Spinal cord (tissue), 10 donors: ENCODE measurements around the gene CHSY1. TPM values are rescaled to one million over a fixed set of nuclear protein-coding genes. Genes with fewer than 3 reads are reported as not detected.

Source experiments
- DNase-seq, 6 donors: peaks; one replicate each; pipeline versions ENCODE4 v3.0.0 to v3.0.0-alpha.2; 2013 to 2015; ENCODE audit warnings: low spot score in 6 of 6, low read depth in 4 of 6
- H3K27ac ChIP-seq: one replicate; pipeline ENCODE4 v1.5.1; 2013; ENCODE audit warnings: low read depth, low read length, control low read depth
- H3K27me3 ChIP-seq: one replicate; pipeline ENCODE4 v1.6.1; 2013; ENCODE audit warnings: low read length; ENCODE audit not compliant: control insufficient read depth, insufficient read depth
- H3K36me3 ChIP-seq: one replicate; pipeline ENCODE4 v1.6.1; 2013; ENCODE audit warnings: low read length; ENCODE audit not compliant: control insufficient read depth, insufficient read depth
- H3K4me1 ChIP-seq: one replicate; pipeline ENCODE4 v1.6.1; 2013; ENCODE audit warnings: low read length; ENCODE audit not compliant: control insufficient read depth, insufficient read depth
- H3K4me3 ChIP-seq: one replicate; pipeline ENCODE4 v1.5.1; 2013; ENCODE audit warnings: low read depth, low read length, control low read depth
- H3K9me3 ChIP-seq: one replicate; pipeline ENCODE4 v1.6.1; 2013; ENCODE audit warnings: low read length; ENCODE audit not compliant: control insufficient read depth, insufficient read depth
- WGBS: methylation state at CpG from one replicate; pipeline ENCODE4 v1.1.5; 2013; ENCODE audit warnings: missing lambda C conversion rate; ENCODE audit not compliant: insufficient coverage; 5-methylcytosine and 5-hydroxymethylcytosine counted together
- polyA plus RNA-seq, 2 donors: library from polyadenylated mRNA; unstranded; fragments of 120-200 nt; gene quantifications; one replicate each; pipeline ENCODE4 v1.2.1, GENCODE V29; 2013; ENCODE audit not compliant: insufficient read length in 2 of 2
- total RNA-seq, 2 donors: library from RNA; depleted of rRNA in 1 of 2; stranded (reverse); fragments of 120-200 nt in 1 of 2; fragments of >200 nt in 1 of 2; gene quantifications; one replicate each; pipeline versions ENCODE4 v1.2.3 to v1.2.4, GENCODE V29; 2013 to 2014
- donor health status: healthy.

CHSY1 gene
- total and polyA plus RNA-seq, 4 donors, result 28.2 to 67.3 (median 32.6) TPM

DNA sequence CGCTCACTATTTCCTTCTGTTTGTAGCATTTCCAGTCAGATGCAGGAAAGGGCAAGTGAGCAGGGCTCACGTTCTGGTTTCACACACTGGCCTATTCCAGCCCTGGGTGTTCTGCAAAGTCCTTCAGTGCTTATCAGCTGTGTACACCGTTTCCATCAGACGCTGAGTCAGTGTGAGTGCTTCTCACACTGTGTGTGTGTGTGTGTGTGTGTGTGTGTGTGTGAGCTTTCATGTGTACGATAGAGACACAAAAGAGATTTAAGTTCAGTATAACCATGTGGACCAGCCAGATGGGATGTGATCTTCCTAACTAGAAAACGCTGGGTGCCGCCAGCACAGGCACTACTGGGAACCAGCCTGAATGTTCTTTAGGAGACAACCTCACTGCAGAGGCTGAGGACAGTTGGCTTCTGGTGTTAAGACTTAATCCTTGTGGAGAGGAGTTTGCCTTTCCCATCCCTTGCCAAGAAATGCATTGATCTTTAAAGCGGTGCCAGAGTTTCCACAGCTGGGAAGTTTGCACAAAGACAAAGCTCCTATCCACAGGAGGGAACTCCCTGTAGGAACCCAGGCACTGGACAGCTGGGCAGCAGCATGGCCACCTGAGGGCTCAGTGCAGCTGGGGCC is 3.9 kb upstream of the CHSY1 start:
- no peaks in the 10 kb centered on the region for H3K27me3 ChIP-seq
- H3K4me1 ChIP-seq, result peaks cover 2% of the 10 kb centered on the region
- 52% methylated on average over 8 of the region's 8 CpGs for WGBS
- H3K9me3 ChIP-seq, result no peaks in the 10 kb centered on the region
- H3K36me3 ChIP-seq, result no peaks in the 10 kb centered on the region
- peak overlapping the region; percentile 3 for H3K27ac ChIP-seq
- DNase-seq, result peak in 2 of 6 donors; percentile 49 to 69
- H3K4me3 ChIP-seq, result no peak overlapping the region

DNA sequence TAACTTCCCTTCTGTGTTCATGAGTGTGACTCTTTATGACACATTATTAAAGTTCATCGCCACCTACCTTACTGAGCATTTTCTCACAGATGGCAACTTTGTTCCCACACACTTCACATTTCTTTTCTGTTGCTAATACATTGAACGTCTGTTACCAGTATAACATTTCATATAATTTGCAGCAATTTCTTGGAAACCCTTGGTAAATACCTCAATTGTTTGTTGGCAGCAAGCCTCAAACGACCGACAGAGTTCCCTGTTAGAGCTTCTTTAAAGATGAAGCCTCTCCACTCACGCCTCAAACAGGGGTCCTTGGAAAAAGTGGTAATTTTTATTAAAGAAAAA is 3.2 kb upstream of the CHSY1 start:
- no peaks in the 10 kb centered on the region for H3K9me3 ChIP-seq
- H3K27ac ChIP-seq, result no peak overlapping the region
- no peaks in the 10 kb centered on the region for H3K36me3 ChIP-seq
- no peak overlapping the region for H3K4me3 ChIP-seq
- no peaks in the 10 kb centered on the region for H3K27me3 ChIP-seq
- WGBS, result 83% methylated on average over 2 of the region's 5 CpGs
- peaks cover 4% of the 10 kb centered on the region for H3K4me1 ChIP-seq
- no peak for DNase-seq

DNA sequence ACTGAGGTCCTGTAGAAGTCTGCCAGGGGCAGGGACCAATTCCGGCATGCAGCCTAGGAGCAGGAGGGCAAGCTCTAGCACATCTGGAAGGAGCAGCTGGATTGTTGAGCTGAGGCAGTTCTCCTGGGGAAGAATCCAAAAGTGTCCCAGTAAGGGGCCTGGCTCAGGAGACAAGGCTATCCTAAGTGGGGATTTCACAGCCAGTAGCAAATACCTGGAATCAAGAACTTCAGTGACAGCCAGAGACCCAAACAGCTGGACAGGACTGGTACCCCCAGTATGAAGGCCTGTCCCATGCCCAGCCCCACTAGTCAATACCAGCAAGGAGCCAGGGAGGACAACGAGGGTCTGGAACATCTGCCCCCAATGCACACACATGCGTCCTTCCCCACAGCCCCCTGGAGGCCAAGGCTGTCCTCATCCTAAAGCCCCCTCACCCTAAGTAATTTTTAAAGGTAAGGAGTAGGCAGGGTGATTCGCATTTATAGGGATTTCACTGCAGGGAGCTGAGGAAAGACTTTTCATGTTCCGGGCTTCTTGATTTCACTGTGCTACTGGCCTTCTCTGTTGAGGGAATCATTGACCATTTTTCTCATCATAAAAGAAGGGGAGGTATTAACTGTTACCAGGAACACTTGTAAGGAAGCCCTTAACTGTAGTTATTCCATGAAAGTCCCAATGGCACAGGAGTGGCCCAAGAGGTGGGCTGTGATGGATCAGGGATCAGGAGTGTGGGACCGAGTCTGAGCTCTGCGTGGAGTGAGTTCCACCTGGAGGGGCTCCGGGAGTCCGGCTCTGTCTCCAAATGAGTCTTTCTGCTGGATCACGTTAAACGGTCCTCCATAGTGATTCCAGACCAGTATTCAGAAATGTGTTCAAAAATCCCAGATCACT is 2.6 kb upstream of the CHSY1 start:
- Histone ChIP-seq H3K36me3 (no peaks in the 10 kb centered on the region), H3K27me3 (no peaks in the 10 kb centered on the region), H3K27ac (no peak overlapping the region), H3K9me3 (no peaks in the 10 kb centered on the region), H3K4me3 (no peak overlapping the region), H3K4me1 (peaks cover 10% of the 10 kb centered on the region)
- no peak for DNase-seq
- 92% methylated on average over 7 of the region's 11 CpGs for WGBS

DNA sequence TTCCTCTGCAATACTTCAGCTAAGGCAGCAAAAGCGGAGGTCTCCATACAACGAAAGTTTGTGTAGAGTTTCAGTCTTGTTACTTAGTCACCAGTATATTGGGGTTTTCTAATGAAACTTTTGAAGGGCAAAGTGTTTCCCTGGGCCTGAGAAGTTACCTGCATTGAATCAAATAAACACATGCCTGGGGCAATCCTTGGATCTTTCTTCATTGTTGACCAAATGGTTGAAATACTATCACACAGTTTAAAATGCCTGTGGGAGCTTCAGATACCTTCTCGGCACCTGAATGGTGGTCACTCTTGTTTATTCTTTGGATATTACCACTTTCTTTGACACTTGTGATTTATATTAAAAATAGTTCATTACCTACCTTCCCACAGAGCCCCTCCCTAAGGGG is 988 bp upstream of the CHSY1 start:
- no peaks in the 10 kb centered on the region for H3K36me3 ChIP-seq
- no CpG with 5 or more reads among the region's 3 CpGs for WGBS
- peak overlapping the region; percentile 49 for H3K4me3 ChIP-seq
- H3K4me1 ChIP-seq, result peaks cover 10% of the 10 kb centered on the region
- no peaks in the 10 kb centered on the region for H3K9me3 ChIP-seq
- DNase-seq, result no peak
- no peaks in the 10 kb centered on the region for H3K27me3 ChIP-seq
- H3K27ac ChIP-seq, result peak overlapping the region; percentile 71

DNA sequence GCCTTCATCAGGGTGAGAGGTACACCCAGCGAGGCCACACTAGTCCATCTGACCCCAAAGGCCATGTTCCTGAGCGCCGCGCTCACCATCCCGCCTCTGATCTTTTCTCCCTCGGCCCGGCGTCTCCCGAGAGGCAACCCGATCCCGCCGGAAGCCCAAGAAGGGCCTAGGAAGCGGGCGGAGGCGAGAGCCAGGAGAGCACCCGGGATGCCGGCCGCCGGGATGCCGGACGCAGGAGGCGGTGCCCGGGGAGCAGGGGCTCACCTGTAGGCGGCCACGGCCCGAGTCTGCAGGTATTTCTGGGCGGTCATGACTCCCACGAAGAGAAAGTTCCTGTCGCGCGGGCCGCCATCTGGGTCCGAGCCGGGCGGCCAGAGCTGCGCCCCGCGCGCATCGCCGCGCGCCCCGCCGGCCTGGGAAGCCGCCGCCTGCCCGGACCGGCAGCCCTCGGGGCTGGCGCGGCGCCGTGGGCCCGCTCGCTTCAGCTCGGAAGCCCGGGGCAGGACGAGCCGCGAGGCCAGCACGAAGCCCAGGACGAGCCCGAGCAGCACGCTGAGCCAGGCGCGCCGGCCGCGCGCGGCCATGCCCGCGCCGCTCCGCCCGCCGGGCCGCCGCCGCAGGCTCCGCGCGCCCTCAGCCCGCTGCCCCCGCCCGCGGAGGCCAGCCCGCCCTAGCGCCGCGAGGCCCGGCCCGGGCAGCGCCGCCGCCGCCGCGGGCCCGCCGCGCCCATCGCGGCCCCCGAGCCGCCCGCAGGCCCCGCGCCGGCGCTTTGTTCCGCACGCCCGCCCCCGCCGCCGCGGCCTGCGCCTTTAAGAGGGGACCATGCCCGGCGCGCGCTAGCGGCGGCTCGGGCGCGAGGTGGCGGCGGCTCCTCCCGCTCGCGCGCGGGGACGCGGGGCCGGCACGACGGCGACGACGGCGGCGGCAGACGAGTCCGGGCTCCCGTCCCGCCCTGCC is 697 bp downstream of the CHSY1 start:
- H3K9me3 ChIP-seq, result no peaks in the 10 kb centered on the region
- H3K36me3 ChIP-seq, result peaks cover 4% of the 10 kb centered on the region
- peak in 2 of 6 donors; percentile 33 to 54 for DNase-seq
- H3K27me3 ChIP-seq, result no peaks in the 10 kb centered on the region
- H3K4me3 ChIP-seq, result peak overlapping the region; percentile 76
- peaks cover 15% of the 10 kb centered on the region for H3K4me1 ChIP-seq
- under 1% methylated on average over 150 of the region's 150 CpGs for WGBS
- peak overlapping the region; percentile 49 for H3K27ac ChIP-seq

DNA sequence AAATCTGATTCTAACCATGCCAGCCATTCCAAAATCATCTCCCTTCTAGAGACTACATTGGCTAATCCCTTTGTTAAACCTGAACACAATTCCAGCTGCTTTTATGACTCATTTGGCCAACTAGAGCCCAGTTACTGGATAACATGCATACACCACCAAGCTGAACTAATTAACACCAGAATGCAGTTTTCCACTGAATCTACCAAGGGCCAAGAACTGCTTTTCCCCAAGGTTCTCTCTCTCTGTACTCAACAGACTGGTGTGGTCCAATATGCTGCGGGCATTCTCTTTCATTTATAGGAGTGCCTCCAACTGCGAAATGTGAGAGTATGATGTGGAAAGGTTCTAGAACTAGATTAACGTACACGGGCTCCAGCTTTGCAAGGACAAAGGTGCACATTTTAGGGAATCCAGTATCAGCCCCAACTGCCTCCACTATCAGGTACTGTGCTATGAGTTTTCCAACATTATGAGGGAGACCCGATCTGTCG is 1.5 kb downstream of the CHSY1 start:
- Histone ChIP-seq H3K4me1 (peaks cover 15% of the 10 kb centered on the region), H3K4me3 (peak overlapping the region; percentile 76), H3K36me3 (peaks cover 4% of the 10 kb centered on the region), H3K27me3 (no peaks in the 10 kb centered on the region), H3K27ac (peak overlapping the region; percentile 35), H3K9me3 (no peaks in the 10 kb centered on the region)
- peak in 2 of 6 donors; percentile 34 to 81 for DNase-seq
- WGBS, result 0% methylated on average over 2 of the region's 6 CpGs

DNA sequence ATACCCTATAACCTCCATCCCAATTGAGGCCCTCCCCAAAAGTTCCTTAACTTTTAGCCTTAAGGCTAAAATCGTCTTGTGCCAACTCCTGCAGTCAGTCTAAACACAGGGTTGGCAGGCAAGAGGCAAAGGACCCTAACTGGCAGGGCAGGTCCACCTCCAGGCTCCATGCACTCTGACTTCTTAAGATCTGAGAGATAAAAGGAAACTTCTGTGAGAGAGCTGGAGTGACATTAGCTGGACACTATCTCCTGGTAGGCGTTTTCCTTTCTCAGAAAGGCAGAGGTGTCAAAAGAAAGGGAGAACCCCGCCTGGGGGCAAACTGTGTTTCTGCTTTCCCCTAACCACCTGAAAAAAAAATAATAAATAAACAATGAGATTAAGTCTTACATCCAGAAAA is 3.6 kb downstream of the CHSY1 start:
- Histone ChIP-seq H3K4me3 (no peak overlapping the region), H3K36me3 (peaks cover 4% of the 10 kb centered on the region), H3K4me1 (peaks cover 30% of the 10 kb centered on the region), H3K9me3 (no peaks in the 10 kb centered on the region), H3K27ac (no peak overlapping the region), H3K27me3 (no peaks in the 10 kb centered on the region)
- no peak for DNase-seq
- WGBS, result no CpG with 5 or more reads among the region's 3 CpGs

DNA sequence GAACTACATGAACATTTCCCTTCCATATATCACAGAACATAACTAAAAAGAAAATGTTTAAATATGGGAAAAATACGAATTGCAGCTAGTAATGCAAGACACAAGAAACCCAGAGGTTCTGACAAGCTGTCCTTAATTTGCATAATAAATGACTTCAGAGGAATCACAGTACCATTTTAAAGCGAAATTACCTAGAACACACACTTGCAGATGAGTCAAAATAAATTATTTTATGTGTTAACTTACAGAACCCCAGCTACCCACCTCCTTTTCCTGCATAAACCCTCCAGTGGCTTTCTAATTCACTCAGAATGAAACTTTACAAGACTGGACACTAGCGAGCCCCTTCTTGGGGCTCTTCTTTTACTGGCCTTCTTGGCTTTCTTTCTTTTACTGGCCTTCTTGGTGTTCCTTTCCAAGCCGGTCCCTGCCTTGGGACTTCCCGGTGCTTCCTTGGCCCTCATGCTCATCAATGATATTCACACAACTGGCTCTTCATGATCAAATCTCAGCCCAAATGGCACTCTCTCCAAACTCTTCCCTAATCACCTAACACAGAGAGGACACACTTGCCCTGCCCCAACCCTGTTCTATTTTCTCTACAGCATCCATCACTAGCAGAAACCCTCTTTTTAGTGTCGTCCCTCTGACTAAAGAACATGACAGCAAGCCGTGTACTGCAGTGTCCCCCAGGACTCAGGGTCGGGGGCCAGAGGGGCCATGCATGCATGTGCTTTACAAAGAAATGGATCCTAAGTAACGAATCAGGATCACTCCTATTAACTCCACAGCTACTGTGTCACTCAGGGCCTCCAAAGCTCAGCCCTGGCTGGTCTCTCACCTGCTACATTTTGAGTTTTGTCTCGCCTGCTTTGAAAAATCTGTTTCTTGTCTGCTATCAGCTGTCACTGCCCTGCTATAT is 4.8 kb downstream of the CHSY1 start:
- WGBS, result 62% methylated on average over 7 of the region's 10 CpGs
- Histone ChIP-seq H3K4me3 (no peak overlapping the region), H3K9me3 (no peaks in the 10 kb centered on the region), H3K36me3 (peaks cover 4% of the 10 kb centered on the region), H3K27ac (no peak overlapping the region), H3K4me1 (peaks cover 38% of the 10 kb centered on the region), H3K27me3 (no peaks in the 10 kb centered on the region)
- DNase-seq, result no peak
